ENCODE results near the gene PYROXD2.

GRCh38 chr10:98391578-98391991 is 23.4 kb downstream of the PYROXD2 start:
- TF ChIP-seq, protein P1, sequence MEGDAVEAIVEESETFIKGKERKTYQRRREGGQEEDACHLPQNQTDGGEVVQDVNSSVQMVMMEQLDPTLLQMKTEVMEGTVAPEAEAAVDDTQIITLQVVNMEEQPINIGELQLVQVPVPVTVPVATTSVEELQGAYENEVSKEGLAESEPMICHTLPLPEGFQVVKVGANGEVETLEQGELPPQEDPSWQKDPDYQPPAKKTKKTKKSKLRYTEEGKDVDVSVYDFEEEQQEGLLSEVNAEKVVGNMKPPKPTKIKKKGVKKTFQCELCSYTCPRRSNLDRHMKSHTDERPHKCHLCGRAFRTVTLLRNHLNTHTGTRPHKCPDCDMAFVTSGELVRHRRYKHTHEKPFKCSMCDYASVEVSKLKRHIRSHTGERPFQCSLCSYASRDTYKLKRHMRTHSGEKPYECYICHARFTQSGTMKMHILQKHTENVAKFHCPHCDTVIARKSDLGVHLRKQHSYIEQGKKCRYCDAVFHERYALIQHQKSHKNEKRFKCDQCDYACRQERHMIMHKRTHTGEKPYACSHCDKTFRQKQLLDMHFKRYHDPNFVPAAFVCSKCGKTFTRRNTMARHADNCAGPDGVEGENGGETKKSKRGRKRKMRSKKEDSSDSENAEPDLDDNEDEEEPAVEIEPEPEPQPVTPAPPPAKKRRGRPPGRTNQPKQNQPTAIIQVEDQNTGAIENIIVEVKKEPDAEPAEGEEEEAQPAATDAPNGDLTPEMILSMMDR (IDR thresholded peaks at IDR 0.05; ENCODE audit: control extremely low read depth in 1 of 3, insufficient read depth in 1 of 3, low read depth in 1 of 3, low read length in 3 of 3): no peak
- TF ChIP-seq POLR2A (IDR thresholded peaks at IDR 0.05; ENCODE audit: control extremely low read depth in 1 of 2, low read depth in 2 of 2, low read length in 2 of 2) (no peak), CHD1 (IDR thresholded peaks at IDR 0.05; ENCODE audit: low read depth, low read length) (no peak), CREB1 (IDR thresholded peaks at IDR 0.05) (no peak), SP2 (IDR thresholded peaks at IDR 0.05; ENCODE audit: low read length) (no peak), HDAC6 (IDR thresholded peaks at IDR 0.05; ENCODE audit: low read depth, low read length) (no peak), EZH2 (IDR thresholded peaks at IDR 0.05; ENCODE audit: low read depth, low read length, severe bottlenecking) (no peak), HDAC2 (IDR thresholded peaks at IDR 0.05; ENCODE audit: borderline replicate concordance in 1 of 2, low read depth in 2 of 2, low read length in 2 of 2) (no peak)
- TF ChIP-seq, protein P2, sequence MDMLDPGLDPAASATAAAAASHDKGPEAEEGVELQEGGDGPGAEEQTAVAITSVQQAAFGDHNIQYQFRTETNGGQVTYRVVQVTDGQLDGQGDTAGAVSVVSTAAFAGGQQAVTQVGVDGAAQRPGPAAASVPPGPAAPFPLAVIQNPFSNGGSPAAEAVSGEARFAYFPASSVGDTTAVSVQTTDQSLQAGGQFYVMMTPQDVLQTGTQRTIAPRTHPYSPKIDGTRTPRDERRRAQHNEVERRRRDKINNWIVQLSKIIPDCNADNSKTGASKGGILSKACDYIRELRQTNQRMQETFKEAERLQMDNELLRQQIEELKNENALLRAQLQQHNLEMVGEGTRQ (IDR thresholded peaks at IDR 0.05; ENCODE audit: low read length): no peak
- TF ChIP-seq, protein P3, sequence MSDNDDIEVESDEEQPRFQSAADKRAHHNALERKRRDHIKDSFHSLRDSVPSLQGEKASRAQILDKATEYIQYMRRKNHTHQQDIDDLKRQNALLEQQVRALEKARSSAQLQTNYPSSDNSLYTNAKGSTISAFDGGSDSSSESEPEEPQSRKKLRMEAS (IDR thresholded peaks at IDR 0.05): no peak

All from H1 (cell line).